T-cell (primary cell): ENCODE measurements around the gene IL32. TPM values are rescaled to one million over a fixed set of nuclear protein-coding genes. Genes with fewer than 3 reads are reported as not detected.

Experiments
- ATAC-seq, 4 experiments: fragments of 200-7000 bp in 3 of 4; fragments of 150-1000 bp in 1 of 4; cut with Tn5 transposase; replicated peaks in 1 of 4; 1 replicate in 3 of 4; 2 replicates in 1 of 4; pipeline ENCODE4 v1.10.0; 2021; ENCODE audit warnings: moderate library complexity in 3 of 4, mild to moderate bottlenecking in 2 of 4, moderate number of reproducible peaks in 1 of 4
- CTCF ChIA-PET, 2 donors: fragments of 300-600 bp; sonication (Branson Sonifier 250); formaldehyde crosslinking; loops; one replicate each; lab custom pipeline; 2022; ENCODE audit warnings: antibody characterized with exemption in 2 of 2; lab: Charles Lee
- POLR2A ChIA-PET, 2 donors: fragments of 300-600 bp; sonication (Branson Sonifier 250); formaldehyde crosslinking; loops; one replicate each; lab custom pipeline; 2022; ENCODE audit warnings: antibody characterized with exemption in 2 of 2; lab: Charles Lee
- DNase-seq, 35 experiments: peaks; one replicate each; pipeline versions ENCODE4 v3.0.0 to v3.0.0-alpha.2; 2013 to 2023
- H3K27ac ChIP-seq: one replicate; pipeline ENCODE4 v1.5.1; 2013; ENCODE audit warnings: low read length
- H3K27me3 ChIP-seq, 2 experiments: replicated peaks in 1 of 2; 1 replicate in 1 of 2; 2 replicates in 1 of 2; pipeline versions ENCODE4 v1.6.1 to v1.7.0; 2013; ENCODE audit warnings: low read length in 1 of 2, mixed read lengths in 1 of 2; ENCODE audit not compliant: control insufficient read depth in 2 of 2, insufficient read depth in 2 of 2; ENCODE audit errors: extremely low read depth in 1 of 2
- H3K36me3 ChIP-seq, 2 donors: 1 replicate in 1 of 2; 2 replicates in 1 of 2; pipeline versions ENCODE4 v1.6.1 to v1.7.0; 2013; ENCODE audit warnings: low read length in 1 of 2; ENCODE audit not compliant: control insufficient read depth in 2 of 2, insufficient read depth in 1 of 2; ENCODE audit errors: extremely low read depth in 1 of 2
- H3K4me1 ChIP-seq, 2 experiments: 1 replicate in 1 of 2; 2 replicates in 1 of 2; pipeline versions ENCODE4 v1.6.1 to v1.7.0; 2013; ENCODE audit warnings: low read length in 2 of 2, mixed read lengths in 1 of 2; ENCODE audit not compliant: insufficient read depth in 2 of 2, control insufficient read depth in 1 of 2; ENCODE audit errors: extremely low read depth in 1 of 2
- H3K4me3 ChIP-seq, 2 donors: 1 replicate in 1 of 2; 2 replicates in 1 of 2; pipeline versions ENCODE4 v1.5.1 to v1.7.0; 2013; ENCODE audit warnings: mild to moderate bottlenecking in 2 of 2, low read length in 1 of 2, moderate library complexity in 1 of 2; ENCODE audit not compliant: control insufficient read depth in 1 of 2; ENCODE audit errors: extremely low read depth in 1 of 2
- H3K9me3 ChIP-seq: 2 replicates; pipeline ENCODE4 v1.7.0; 2013
- H3K27ac Mint-ChIP-seq, 2 donors: one replicate each; pipeline ENCODE4 v1.8.0; 2020 to 2021; ENCODE audit warnings: mild to moderate bottlenecking in 2 of 2, mixed read lengths in 2 of 2
- H3K27me3 Mint-ChIP-seq, 2 donors: one replicate each; pipeline ENCODE4 v1.8.0; 2021 to 2022; ENCODE audit warnings: mixed read lengths in 2 of 2
- H3K36me3 Mint-ChIP-seq: one replicate; pipeline ENCODE4 v1.8.0; 2021; ENCODE audit warnings: mixed read lengths
- H3K4me1 Mint-ChIP-seq, 3 donors: one replicate each; pipeline ENCODE4 v1.8.0; 2020 to 2022; ENCODE audit warnings: mixed read lengths in 3 of 3, mild to moderate bottlenecking in 1 of 3
- H3K4me3 Mint-ChIP-seq, 3 donors: one replicate each; pipeline ENCODE4 v1.8.0; 2020 to 2022; ENCODE audit warnings: mild to moderate bottlenecking in 3 of 3, mixed read lengths in 3 of 3, moderate library complexity in 3 of 3
- H3K9me3 Mint-ChIP-seq, 3 donors: one replicate each; pipeline ENCODE4 v1.8.0; 2020 to 2022; ENCODE audit warnings: mixed read lengths in 3 of 3
- WGBS: methylation state at CpG from one replicate; pipeline ENCODE4 v1.1.5; 2013; ENCODE audit warnings: missing lambda C conversion rate; ENCODE audit not compliant: insufficient coverage; 5-methylcytosine and 5-hydroxymethylcytosine counted together
- total RNA-seq, 35 experiments: library from RNA in 6 of 35; stranded (reverse) in 6 of 35; fragments of 120-200 nt in 1 of 35; gene quantifications; one replicate each; pipeline versions ENCODE4 v1.2.1 to v1.2.4 and lab custom pipeline; 2013 to 2026

IL32 gene
- total RNA-seq, 5 donors from 2014 or later (not counting 1 experiment from before 2014, with no cell fraction given), result 736 to 1,200 (median 999) TPM

DNA sequence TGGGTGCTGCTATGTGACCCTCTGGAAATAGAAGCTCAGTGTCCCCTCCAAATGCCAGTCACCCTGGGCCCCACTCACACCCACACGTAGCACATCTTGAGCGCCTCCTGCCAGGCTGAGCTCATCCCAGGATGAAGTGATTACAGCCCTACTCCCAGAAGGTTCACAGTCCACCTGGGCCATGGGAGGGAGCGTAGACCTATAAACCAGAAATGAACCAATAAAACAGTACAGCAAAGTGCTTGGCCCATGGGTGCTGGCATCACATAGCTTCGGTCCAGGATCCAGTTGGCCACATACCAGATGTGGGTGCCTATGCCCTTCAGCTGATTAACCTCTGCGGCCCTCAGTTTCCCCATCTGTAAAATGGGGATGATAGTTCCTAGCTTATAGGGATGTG, 26.5 kb upstream of the IL32 start:
- H3K27me3 Mint-ChIP-seq, result peaks cover 40 to 78% of the 10 kb centered on the region in 2 donors
- DNase-seq (no peak), ATAC-seq (no peak)
- POLR2A ChIA-PET, result no interaction called here
- Histone ChIP-seq H3K4me3 (no peak overlapping the region), H3K36me3 (no peaks in the 10 kb centered on the region), H3K27me3 (peaks cover 6 to 97% of the 10 kb centered on the region in 2 experiments), H3K27ac (no peak overlapping the region), H3K9me3 (no peaks in the 10 kb centered on the region), H3K4me1 (peaks cover 0 to 18% of the 10 kb centered on the region in 2 experiments)
- CTCF ChIA-PET, result no interaction called here
- no peaks in the 10 kb centered on the region for H3K36me3 Mint-ChIP-seq
- 71% methylated on average over 1 of the region's 5 CpGs for WGBS
- peaks cover 6 to 13% (median 9%) of the 10 kb centered on the region in 3 donors for H3K4me1 Mint-ChIP-seq
- no peak overlapping the region for H3K4me3 Mint-ChIP-seq
- no peak overlapping the region for H3K27ac Mint-ChIP-seq
- no peaks in the 10 kb centered on the region for H3K9me3 Mint-ChIP-seq

DNA sequence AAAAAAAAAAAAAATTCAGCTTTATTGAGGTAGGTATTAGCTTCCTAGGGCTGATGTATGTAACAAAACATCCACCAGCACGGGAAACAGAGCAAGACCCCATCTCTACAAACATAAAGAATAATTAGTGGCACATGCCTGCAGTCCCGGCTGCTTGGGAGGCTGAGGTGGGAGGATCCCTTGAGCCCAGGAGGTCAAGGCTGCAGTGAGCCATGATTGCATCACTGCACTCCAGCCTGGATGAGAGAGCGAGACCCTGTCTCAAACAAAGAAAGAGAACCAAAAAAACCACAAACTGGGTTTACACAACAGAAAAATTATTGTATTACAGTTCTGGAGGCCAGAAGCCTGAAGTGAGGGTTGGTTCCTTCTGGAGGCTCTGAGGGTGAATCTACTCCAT, 23.1 kb upstream of the IL32 start:
- no peaks in the 10 kb centered on the region for H3K36me3 ChIP-seq
- ChIA-PET POLR2A (interaction anchor here in 1 of 2 donors (0.6 kb wide), 2 partner anchors 8 to 22 kb away, joined by 4 to 9 read pairs; no protein-coding TSS in a partner anchor), CTCF (interaction anchor here (0.6 to 1.2 kb wide), 4 partner anchors 9 to 75 kb away, joined by 3 to 7 read pairs (median 3); no protein-coding TSS in a partner anchor)
- ATAC-seq (no peak), DNase-seq (no peak)
- no peaks in the 10 kb centered on the region for H3K36me3 Mint-ChIP-seq
- H3K27ac Mint-ChIP-seq, result no peak overlapping the region
- H3K4me1 ChIP-seq, result peaks cover 0 to 33% of the 10 kb centered on the region in 2 experiments
- no peak overlapping the region for H3K27ac ChIP-seq
- H3K27me3 Mint-ChIP-seq, result peaks cover 32 to 73% of the 10 kb centered on the region in 2 donors
- no peaks in the 10 kb centered on the region for H3K9me3 Mint-ChIP-seq
- no peak overlapping the region for H3K4me3 Mint-ChIP-seq
- H3K4me3 ChIP-seq, result no peak overlapping the region
- H3K9me3 ChIP-seq, result no peaks in the 10 kb centered on the region
- no CpG with 5 or more reads among the region's 3 CpGs for WGBS
- H3K27me3 ChIP-seq, result peaks cover 10 to 98% of the 10 kb centered on the region in 2 experiments
- H3K4me1 Mint-ChIP-seq, result peaks cover 11 to 16% (median 15%) of the 10 kb centered on the region in 3 donors

DNA sequence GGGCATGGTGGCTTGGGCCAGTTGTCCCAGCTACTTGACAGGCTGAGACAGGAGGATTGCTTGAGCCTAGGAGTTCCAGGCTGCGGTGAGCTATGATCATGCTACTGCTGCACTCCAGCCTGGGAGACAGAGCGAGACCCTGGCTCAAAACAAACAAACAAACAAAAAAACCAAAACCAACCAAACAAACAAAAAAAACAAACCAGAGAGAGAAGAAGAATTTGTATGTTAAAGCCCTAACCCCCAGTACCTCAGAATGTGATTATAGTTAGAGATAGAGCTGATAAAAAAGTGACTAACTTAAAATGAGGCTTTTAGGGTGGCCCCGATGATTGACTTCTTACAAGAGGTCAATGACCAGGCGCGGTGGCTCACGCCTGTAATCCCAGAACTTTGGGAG, 20.7 kb upstream of the IL32 start:
- Histone ChIP-seq H3K27me3 (peaks cover 3 to 89% of the 10 kb centered on the region in 2 experiments), H3K27ac (no peak overlapping the region), H3K36me3 (no peaks in the 10 kb centered on the region), H3K4me1 (peaks cover 0 to 36% of the 10 kb centered on the region in 2 experiments), H3K4me3 (peak overlapping the region in 1 of 2 donors; percentile 15), H3K9me3 (no peaks in the 10 kb centered on the region)
- CTCF ChIA-PET, result interaction anchor here in 1 of 2 donors (0.7 to 1.6 kb wide), 2 partner anchors 9 to 13 kb away, joined by 5 to 6 read pairs; no protein-coding TSS in a partner anchor
- no peak for ATAC-seq
- Mint-ChIP-seq H3K27ac (peak overlapping the region in 1 of 2 donors; percentile 25), H3K4me3 (peak overlapping the region; percentile 73 to 77 (median 76)), H3K27me3 (peaks cover 23 to 54% of the 10 kb centered on the region in 2 donors), H3K9me3 (no peaks in the 10 kb centered on the region), H3K36me3 (no peaks in the 10 kb centered on the region), H3K4me1 (peaks cover 11 to 25% (median 25%) of the 10 kb centered on the region in 3 donors)
- 92% methylated on average over 4 of the region's 6 CpGs for WGBS
- POLR2A ChIA-PET, result no interaction called here
- DNase-seq, result no peak

DNA sequence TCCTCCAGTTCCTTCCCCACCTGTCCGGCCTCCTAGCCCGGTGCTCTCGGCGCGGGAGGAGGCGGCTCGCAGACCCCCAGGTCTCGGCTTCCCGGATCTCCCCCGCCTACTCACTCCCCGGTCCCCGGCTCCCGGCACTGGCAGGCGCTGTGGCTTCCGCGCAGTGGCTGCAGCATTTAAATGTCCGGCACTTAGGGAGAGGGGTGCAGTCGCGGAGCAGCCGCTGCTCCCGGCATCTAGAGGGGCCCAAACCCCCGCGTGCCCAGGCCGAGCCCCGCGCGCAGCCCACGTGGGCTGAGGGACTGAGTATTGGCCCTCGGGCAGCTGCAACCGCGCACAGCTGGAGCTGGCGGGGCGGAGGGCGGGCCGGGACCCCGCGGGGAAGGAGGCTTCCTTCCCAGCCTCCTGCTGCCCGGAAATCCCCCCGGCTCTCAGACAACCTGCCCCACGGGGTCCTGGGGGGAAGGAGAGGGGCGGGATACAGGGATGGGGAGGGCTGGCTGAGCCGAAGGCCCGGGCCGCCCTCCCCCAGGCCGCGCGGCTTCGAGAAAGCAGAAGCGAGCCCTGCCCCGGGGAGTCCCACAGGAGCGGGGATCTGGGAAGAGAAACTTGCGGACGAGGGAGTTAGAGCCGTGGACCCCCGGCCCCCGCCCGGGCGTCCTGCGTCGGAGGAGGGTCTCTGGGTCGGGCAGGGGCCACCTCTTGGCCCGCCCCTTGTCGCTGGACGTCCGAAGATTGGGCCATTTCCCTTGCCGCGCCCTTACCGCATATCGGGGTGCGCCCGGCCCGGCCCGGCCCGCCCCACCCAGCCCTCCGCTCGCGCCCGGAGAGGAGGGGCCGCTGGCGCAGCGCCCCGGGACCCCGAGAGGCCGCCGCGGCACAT, 19.4 kb upstream of the IL32 start, which contains the start of gene MMP25:
Gene MMP25 (plus strand): TSS at position 804 of the 883 bp plus-strand sequence. CDS start 357 bp downstream, outside the sequence.
- H3K4me1 ChIP-seq, result peaks cover 0 to 36% of the 10 kb centered on the region in 2 experiments
- H3K9me3 ChIP-seq, result no peaks in the 10 kb centered on the region
- H3K4me3 ChIP-seq, result peak within 1 kb of the TSS; percentile 42 to 78
- no peaks in the 10 kb centered on the region for H3K36me3 Mint-ChIP-seq
- 1% methylated on average over 67 of the region's 86 CpGs for WGBS
- peaks cover 13 to 33% (median 28%) of the 10 kb centered on the region in 3 donors for H3K4me1 Mint-ChIP-seq
- peaks cover 3 to 80% of the 10 kb centered on the region in 2 experiments for H3K27me3 ChIP-seq
- DNase-seq (peak in 1 of 35 experiments; percentile 24), ATAC-seq (peak; percentile 36 to 46 (median 36))
- peak within 1 kb of the TSS; percentile 73 to 77 (median 76) for H3K4me3 Mint-ChIP-seq
- peaks cover 18 to 41% of the 10 kb centered on the region in 2 donors for H3K27me3 Mint-ChIP-seq
- ChIA-PET POLR2A (interaction anchor here in 1 of 2 donors (0.6 kb wide), 1 partner anchor 10 kb away, joined by 5 read pairs; no protein-coding TSS in a partner anchor), CTCF (interaction anchor here in 1 of 2 donors (1.6 kb wide), 1 partner anchor 14 kb away, joined by 6 read pairs; no protein-coding TSS in a partner anchor)
- peak within 1 kb of the TSS in 1 of 2 donors; percentile 67 for H3K27ac Mint-ChIP-seq
- H3K36me3 ChIP-seq, result no peaks in the 10 kb centered on the region
- H3K27ac ChIP-seq, result no peak within 1 kb of the TSS
- H3K9me3 Mint-ChIP-seq, result no peaks in the 10 kb centered on the region

DNA sequence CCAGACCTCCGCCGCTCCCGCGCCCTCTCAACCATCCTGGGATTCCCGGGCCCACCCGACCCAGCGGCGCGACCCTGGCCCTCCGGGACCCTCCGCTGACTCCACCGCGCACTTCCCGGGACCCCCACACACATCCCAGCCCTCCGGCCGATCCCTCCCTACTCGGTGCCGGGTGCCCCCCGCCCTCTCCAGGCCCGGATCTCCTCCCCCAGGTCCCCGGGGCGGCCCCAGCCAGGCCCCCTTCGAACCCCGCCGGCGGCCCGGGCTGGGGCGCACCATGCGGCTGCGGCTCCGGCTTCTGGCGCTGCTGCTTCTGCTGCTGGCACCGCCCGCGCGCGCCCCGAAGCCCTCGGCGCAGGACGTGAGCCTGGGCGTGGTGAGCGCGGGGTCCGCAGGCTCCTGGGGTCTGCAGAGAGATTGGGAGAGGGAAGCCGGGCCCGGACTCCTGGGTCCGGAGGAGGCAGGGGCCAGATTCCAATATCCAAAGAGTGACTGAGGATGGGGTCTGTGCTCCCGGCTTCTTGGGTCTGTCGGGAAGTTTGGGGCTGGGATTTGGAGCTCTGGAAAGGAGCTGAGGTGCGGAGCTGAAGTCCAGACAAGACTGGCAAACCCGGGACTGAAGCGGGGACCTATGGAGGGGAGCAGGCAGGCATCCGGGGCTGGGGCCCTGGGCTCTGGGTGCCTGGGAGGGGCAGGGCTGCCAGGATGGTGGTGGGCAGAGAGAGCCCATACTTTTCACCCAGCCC, 18.6 kb upstream of the IL32 start:
- Mint-ChIP-seq H3K9me3 (no peaks in the 10 kb centered on the region), H3K4me1 (peaks cover 15 to 35% (median 28%) of the 10 kb centered on the region in 3 donors), H3K4me3 (peak overlapping the region; percentile 36 to 77 (median 56)), H3K27ac (no peak overlapping the region), H3K36me3 (no peaks in the 10 kb centered on the region), H3K27me3 (peaks cover 18 to 38% of the 10 kb centered on the region in 2 donors)
- ChIA-PET CTCF (no interaction called here), POLR2A (no interaction called here)
- ATAC-seq (peak; percentile 39 to 58 (median 44)), DNase-seq (peak in 1 of 35 experiments; percentile 32)
- Histone ChIP-seq H3K9me3 (no peaks in the 10 kb centered on the region), H3K27ac (no peak overlapping the region), H3K36me3 (no peaks in the 10 kb centered on the region), H3K4me3 (no peak overlapping the region), H3K4me1 (peaks cover 0 to 36% of the 10 kb centered on the region in 2 experiments), H3K27me3 (peaks cover 3 to 74% of the 10 kb centered on the region in 2 experiments)
- WGBS, result 4% methylated on average over 49 of the region's 54 CpGs
